PC-3 (cell line): ENCODE measurements around the gene KCNN2.

Source experiments
- CTCF ChIP-seq: fragments of 300-600 bp; sonication (generic); conservative IDR thresholded peaks from 2 replicates; pipeline ENCODE4 v1.5.1; 2017; ENCODE audit warnings: antibody characterized with exemption, low read depth, mild to moderate bottlenecking, low read length
- EZH2 ChIP-seq: fragments of 300-600 bp; sonication (generic); IDR thresholded peaks from one replicate; pipeline ENCODE4 v1.6.1; 2017; ENCODE audit warnings: antibody characterized with exemption, mild to moderate bottlenecking, low read length; ENCODE audit not compliant: unreplicated experiment
- EZH2phosphoT487 ChIP-seq: fragments of 300-600 bp; sonication (generic); IDR thresholded peaks from 2 replicates; pipeline ENCODE4 v1.6.1; 2018; ENCODE audit warnings: mild to moderate bottlenecking, antibody characterized with exemption, low read length, borderline replicate concordance

- no peak for TF ChIP-seq CTCF
- TF ChIP-seq EZH2: no peak
- no peak for TF ChIP-seq EZH2phosphoT487
Observed at GRCh38 chr5:114380721-114381120, 18.9 kb downstream of the KCNN2 start.
